A549 (cell line): ENCODE measurements around the gene FSCN2. TPM values are rescaled to one million over a fixed set of nuclear protein-coding genes. Genes with fewer than 3 reads are reported as not detected.

ENCODE experiments used
- ATAC-seq, 2 experiments: fragments of 200-7000 bp in 1 of 2; fragments of >200 bp in 1 of 2; cut with Nextera tagmentation in 1 of 2; cut with Tn5 transposase in 1 of 2; 3 replicates each; pipeline versions ENCODE4 v1.8.0 to v1.9.1; 2018 to 2020; ENCODE audit warnings: mild to moderate bottlenecking in 1 of 2, moderate library complexity in 1 of 2
- CTCF ChIA-PET: fragments of 300-600 bp; sonication (Branson Sonifier 250); formaldehyde crosslinking; extraction: SDS; loops from one replicate; lab custom pipeline; 2021; ENCODE audit warnings: antibody characterized with exemption, inconsistent platforms; lab: Yijun Ruan, JAX
- POLR2A ChIA-PET: fragments of 350-600 bp; formaldehyde crosslinking; extraction: SDS; loops from one replicate; lab custom pipeline; 2021; ENCODE audit warnings: antibody characterized with exemption, inconsistent platforms; lab: Yijun Ruan, JAX
- DNase-seq, 2 experiments: peaks; one replicate each; pipeline versions ENCODE4 v3.0.0 to v3.0.0-alpha.2; 2011 to 2016; ENCODE audit warnings: low read depth in 1 of 2, low spot score in 1 of 2
- FAIRE-seq: peaks from 2 replicates; lab custom pipeline; 2011; peaks lifted over from hg19 to GRCh38; lab: Jason Lieb, UNC
- H3K27ac ChIP-seq, 2 experiments: fragments of >200 bp; sonication (Bioruptor Twin); formaldehyde crosslinking; 3 replicates each; pipeline ENCODE4 v1.5.1; 2016 to 2017
- H3K4me1 ChIP-seq: fragments of >200 bp; sonication (Bioruptor Twin); formaldehyde crosslinking; 3 replicates; pipeline ENCODE4 v1.6.1; 2016
- H3K4me2 ChIP-seq: fragments of >200 bp; sonication (Bioruptor Twin); formaldehyde crosslinking; 3 replicates; pipeline ENCODE4 v1.6.1; 2016
- H3K4me3 ChIP-seq: fragments of >200 bp; sonication (Bioruptor Twin); formaldehyde crosslinking; 3 replicates; pipeline ENCODE4 v1.5.1; 2016
- H3K9me3 ChIP-seq: fragments of >200 bp; sonication (Bioruptor Twin); formaldehyde crosslinking; 3 replicates; pipeline ENCODE4 v1.6.1; 2016
- CBX2 ChIP-seq: fragments of 200-600 bp; sonication (generic); IDR thresholded peaks from 2 replicates; pipeline ENCODE4 v1.6.1; 2016; ENCODE audit warnings: low read depth, mild to moderate bottlenecking, borderline replicate concordance
- EHF ChIP-seq: fragments of 250-450 bp; sonication (Bioruptor Pico); IDR thresholded peaks from 2 replicates; pipeline ENCODE4 v1.5.0; 2020; ENCODE audit warnings: mild to moderate bottlenecking
- EHMT2 ChIP-seq: fragments of 200-600 bp; sonication (generic); IDR thresholded peaks from 2 replicates; pipeline ENCODE4 v1.6.1; 2016; ENCODE audit warnings: antibody characterized with exemption, low read depth, mild to moderate bottlenecking, moderate library complexity
- FOSB ChIP-seq: fragments of 250-450 bp; sonication (Bioruptor Pico); IDR thresholded peaks from 2 replicates; pipeline ENCODE4 v1.5.0; 2020; ENCODE audit warnings: mild to moderate bottlenecking, moderate library complexity
- FOSL2 ChIP-seq, 2 experiments: fragments of 450-650 bp in 1 of 2; fragments of >200 bp in 1 of 2; sonication (Bioruptor Twin) in 1 of 2; formaldehyde crosslinking; IDR thresholded peaks; 2 replicates each; pipeline versions ENCODE4 v1.5.0 to v1.6.1; 2016 to 2020; ENCODE audit warnings: mild to moderate bottlenecking in 1 of 2, moderate library complexity in 1 of 2
- GATA3 ChIP-seq: IDR thresholded peaks from 2 replicates; pipeline ENCODE4 v1.6.1; 2012; ENCODE audit warnings: borderline replicate concordance
- HES2 ChIP-seq: fragments of >200 bp; sonication (Bioruptor Twin); formaldehyde crosslinking; IDR thresholded peaks from 2 replicates; pipeline ENCODE4 v1.6.1; 2016
- HOXA7 ChIP-seq: fragments of 250-450 bp; sonication (Bioruptor Pico); IDR thresholded peaks from 2 replicates; pipeline ENCODE4 v1.5.0; 2020; ENCODE audit warnings: mild to moderate bottlenecking, moderate library complexity
- HOXB13 ChIP-seq: fragments of 250-450 bp; sonication (Bioruptor Pico); IDR thresholded peaks from 2 replicates; pipeline ENCODE4 v1.5.0; 2020; ENCODE audit warnings: low read depth, mild to moderate bottlenecking, moderate library complexity
- HOXB5 ChIP-seq: fragments of 250-450 bp; sonication (Bioruptor Pico); IDR thresholded peaks from 2 replicates; pipeline ENCODE4 v1.5.0; 2020; ENCODE audit warnings: mild to moderate bottlenecking, moderate library complexity
- JUN ChIP-seq, 2 experiments: fragments of >200 bp; sonication (Bioruptor Twin); formaldehyde crosslinking; IDR thresholded peaks; 2 replicates in 1 of 2; 3 replicates in 1 of 2; pipeline ENCODE4 v1.6.1; 2016 to 2017
- KDM1A ChIP-seq: fragments of 200-600 bp; sonication (generic); IDR thresholded peaks from 2 replicates; pipeline ENCODE4 v1.6.1; 2016; ENCODE audit warnings: low read depth, mild to moderate bottlenecking
- PBX3 ChIP-seq: IDR thresholded peaks from 2 replicates; pipeline ENCODE4 v1.6.1; 2012
- POLR2A ChIP-seq: IDR thresholded peaks from 2 replicates; pipeline ENCODE4 v1.6.1; 2012; ENCODE audit warnings: mild to moderate bottlenecking, low read length
- POLR2AphosphoS2 ChIP-seq: conservative IDR thresholded peaks from 2 replicates; pipeline ENCODE4 v1.6.1; 2012; ENCODE audit warnings: low read length, improper control_type of control experiment, inconsistent platforms
- RARB ChIP-seq: fragments of 250-450 bp; sonication (Bioruptor Pico); IDR thresholded peaks from 2 replicates; pipeline ENCODE4 v1.8.0; 2021; ENCODE audit warnings: mild to moderate bottlenecking, moderate library complexity
- REST ChIP-seq: fragments of 200-600 bp; sonication (generic); IDR thresholded peaks from 2 replicates; pipeline ENCODE4 v1.6.1; 2016; ENCODE audit warnings: antibody characterized with exemption, mild to moderate bottlenecking, moderate library complexity
- RNF2 ChIP-seq: fragments of 200-600 bp; sonication (generic); IDR thresholded peaks from 2 replicates; pipeline ENCODE4 v1.6.1; 2016; ENCODE audit warnings: low read depth, mild to moderate bottlenecking, antibody characterized with exemption, moderate library complexity, borderline replicate concordance
- TFCP2L1 ChIP-seq: fragments of 250-450 bp; sonication (Bioruptor Pico); IDR thresholded peaks from 2 replicates; pipeline ENCODE4 v1.5.0; 2021; ENCODE audit warnings: mild to moderate bottlenecking
- TP53 ChIP-seq: fragments of 250-450 bp; sonication (Bioruptor Pico); IDR thresholded peaks from 2 replicates; pipeline ENCODE4 v1.5.0; 2021; ENCODE audit warnings: mild to moderate bottlenecking, moderate library complexity
- ZFP36 ChIP-seq: fragments of 450-650 bp; IDR thresholded peaks from 2 replicates; pipeline ENCODE4 v1.6.1; 2014; ENCODE audit warnings: borderline replicate concordance; ENCODE audit not compliant: partially characterized antibody
- ZSCAN20 ChIP-seq: fragments of 250-450 bp; sonication (Bioruptor Pico); IDR thresholded peaks from 2 replicates; pipeline ENCODE4 v1.8.0; 2022; ENCODE audit warnings: mild to moderate bottlenecking, moderate library complexity
- WGBS: methylation state at CpG from one replicate; pipeline ENCODE4 v1.1.6; 2017; ENCODE audit errors: missing lambda C conversion rate; 5-methylcytosine and 5-hydroxymethylcytosine counted together
- polyA plus RNA-seq, 4 experiments: library from polyadenylated mRNA; depleted of rRNA in 3 of 4; stranded (reverse); fragments of >200 nt; fragmentation: RNase III in 1 of 4; extraction: RNeasy Plus Mini Kit Qiagen cat#74134 plus additional on column Dnase treatment in 1 of 4; gene quantifications; 2 replicates in 3 of 4; 3 replicates in 1 of 4; pipeline ENCODE4 v1.2.3, GENCODE V29; 2011 to 2017
- TF ChIP-seq, protein P1 (sequence below): IDR thresholded peaks from 2 replicates; pipeline ENCODE4 v1.6.1; 2012; ENCODE audit warnings: low read depth, borderline replicate concordance
- TF ChIP-seq, protein P2 (sequence below): IDR thresholded peaks from 2 replicates; pipeline ENCODE4 v1.6.1; 2012
- TF ChIP-seq, protein P3 (sequence below): fragments of >200 bp; sonication (Bioruptor Twin); formaldehyde crosslinking; IDR thresholded peaks from 3 replicates; pipeline ENCODE4 v1.6.1; 2016

The FSCN2 gene
- polyA plus RNA-seq, 2 of the 4 experiments (the other 2 are of a cell fraction) = 0.84 to 1.3 TPM

- Histone ChIP-seq H3K4me2 (peak overlapping the region; percentile 82), H3K9me3 (no peaks in the 10 kb centered on the region), H3K27ac (peak overlapping the region; percentile 99)
- DNase-seq (peak in 1 of 2 experiments; percentile 64), FAIRE-seq (no peak)
- POLR2A ChIA-PET = interaction anchor here (0.5 to 2.1 kb wide), 9 partner anchors 12 to 336 kb away, joined by 3 to 8 read pairs (median 6); partner anchors contain the start of genes BAHCC1 and FAAP100
- TF ChIP-seq HOXB5 (CRISPR knock-in tag) = peak; percentile 22; the same call in 1 of the 2 replicates
- 0 out of 2 replicates have a peak, but pooled peaks have one; percentile 28 for TF ChIP-seq HOXB13
- TF ChIP-seq RARB (CRISPR knock-in tag) = peak; percentile 86; the same call in 1 of the 2 replicates
- TF ChIP-seq TFCP2L1 (CRISPR knock-in tag) = peak; percentile 83; the same call in 1 of the 2 replicates
- no peak for TF ChIP-seq FOSL2 (IDR thresholded peaks at IDR 0.05)
- peak; percentile 17 for TF ChIP-seq FOSL2 (CRISPR knock-in tag; IDR thresholded peaks at IDR 0.05)
- no peak for TF ChIP-seq EHMT2
- TF ChIP-seq TP53 (CRISPR knock-in tag) = peak; percentile 96
- TF ChIP-seq GATA3 = no peak; the same call in 1 of the 2 replicates
- peak; percentile 53; the same call in 1 of the 2 replicates for TF ChIP-seq EHF (CRISPR knock-in tag)
- TF ChIP-seq POLR2A = peak; percentile 24
- TF ChIP-seq RNF2 = peak; percentile 55; the same call in 1 of the 2 replicates
- TF ChIP-seq ZSCAN20 (CRISPR knock-in tag) = no peak
- no peak for TF ChIP-seq JUN (IDR thresholded peaks at IDR 0.05)
- 0 out of 2 replicates have a peak, but pooled peaks have one; percentile 1 for TF ChIP-seq POLR2AphosphoS2
- peak; percentile 96 for TF ChIP-seq FOSB
- TF ChIP-seq PBX3 = peak; percentile 67
- peak; percentile 92; the same call in 1 of the 2 replicates for TF ChIP-seq HOXA7 (CRISPR knock-in tag)
- TF ChIP-seq, protein P1, sequence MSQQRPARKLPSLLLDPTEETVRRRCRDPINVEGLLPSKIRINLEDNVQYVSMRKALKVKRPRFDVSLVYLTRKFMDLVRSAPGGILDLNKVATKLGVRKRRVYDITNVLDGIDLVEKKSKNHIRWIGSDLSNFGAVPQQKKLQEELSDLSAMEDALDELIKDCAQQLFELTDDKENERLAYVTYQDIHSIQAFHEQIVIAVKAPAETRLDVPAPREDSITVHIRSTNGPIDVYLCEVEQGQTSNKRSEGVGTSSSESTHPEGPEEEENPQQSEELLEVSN = peak; percentile 29; the same call in 1 of the 2 replicates
- TF ChIP-seq HES2 = no peak
- TF ChIP-seq, all 56 proteins: peak for 14
- H3K4me3 ChIP-seq = peak overlapping the region; percentile 83
- peaks cover 21% of the 10 kb centered on the region for H3K4me1 ChIP-seq
- WGBS = 2% methylated on average over 47 of the region's 62 CpGs
- CTCF ChIA-PET = interaction anchor here (0.7 to 4.7 kb wide), 4 partner anchors 28 to 257 kb away, joined by 4 to 18 read pairs (median 6); no protein-coding TSS in a partner anchor
- peak; percentile 0 to 2; a peak in 3 of 6 replicates for ATAC-seq
These were observed 16.2 kb upstream of the FSCN2 start for GRCh38 chr17:81511804-81512561.

- ATAC-seq = peak; percentile 30 to 31
- ChIA-PET POLR2A (interaction anchor here (0.5 to 2.1 kb wide), 9 partner anchors 13 to 335 kb away, joined by 3 to 8 read pairs (median 6); partner anchors contain the start of genes BAHCC1 and FAAP100), CTCF (interaction anchor here (0.7 to 4.7 kb wide), 7 partner anchors 13 to 258 kb away, joined by 3 to 30 read pairs (median 4); no protein-coding TSS in a partner anchor)
- peak; percentile 92 to 95 for DNase-seq
- WGBS = 0% methylated on average over 20 of the region's 111 CpGs
- FAIRE-seq = no peak
- peaks cover 29% of the 10 kb centered on the region for H3K4me1 ChIP-seq
- peak within 1 kb of the TSS; percentile 83 for H3K4me3 ChIP-seq
- peak within 1 kb of the TSS; percentile 87 for H3K4me2 ChIP-seq
- H3K27ac ChIP-seq = peak within 1 kb of the TSS; percentile 99
- H3K9me3 ChIP-seq = no peaks in the 10 kb centered on the region
- peak; percentile 52 for TF ChIP-seq REST
- peak; percentile 51 for TF ChIP-seq ZFP36
- TF ChIP-seq POLR2A = peak; percentile 98
- TF ChIP-seq, protein P1 = 0 out of 2 replicates have a peak, but pooled peaks have one; percentile 49
- peak; percentile 100 for TF ChIP-seq JUN (IDR thresholded peaks at IDR 0.05)
- TF ChIP-seq, protein P2, sequence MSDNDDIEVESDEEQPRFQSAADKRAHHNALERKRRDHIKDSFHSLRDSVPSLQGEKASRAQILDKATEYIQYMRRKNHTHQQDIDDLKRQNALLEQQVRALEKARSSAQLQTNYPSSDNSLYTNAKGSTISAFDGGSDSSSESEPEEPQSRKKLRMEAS = 0 out of 2 replicates have a peak, but pooled peaks have one; percentile 21
- TF ChIP-seq, protein P3, sequence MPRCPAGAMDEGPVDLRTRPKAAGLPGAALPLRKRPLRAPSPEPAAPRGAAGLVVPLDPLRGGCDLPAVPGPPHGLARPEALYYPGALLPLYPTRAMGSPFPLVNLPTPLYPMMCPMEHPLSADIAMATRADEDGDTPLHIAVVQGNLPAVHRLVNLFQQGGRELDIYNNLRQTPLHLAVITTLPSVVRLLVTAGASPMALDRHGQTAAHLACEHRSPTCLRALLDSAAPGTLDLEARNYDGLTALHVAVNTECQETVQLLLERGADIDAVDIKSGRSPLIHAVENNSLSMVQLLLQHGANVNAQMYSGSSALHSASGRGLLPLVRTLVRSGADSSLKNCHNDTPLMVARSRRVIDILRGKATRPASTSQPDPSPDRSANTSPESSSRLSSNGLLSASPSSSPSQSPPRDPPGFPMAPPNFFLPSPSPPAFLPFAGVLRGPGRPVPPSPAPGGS = peak; percentile 99
- no peak for TF ChIP-seq EHMT2
- TF ChIP-seq CBX2 = 0 out of 2 replicates have a peak, but pooled peaks have one; percentile 21
- TF ChIP-seq KDM1A = no peak
These were observed 15.4 kb upstream of the FSCN2 start, which contains the start of gene ACTG1 for GRCh38 chr17:81512562-81513371. Gene ACTG1, minus strand, starts transcription at chr17:81512799. Its CDS starts 445 bp downstream, at chr17:81512354.
